ENCODE measurements around the gene FAM53B.

DNA sequence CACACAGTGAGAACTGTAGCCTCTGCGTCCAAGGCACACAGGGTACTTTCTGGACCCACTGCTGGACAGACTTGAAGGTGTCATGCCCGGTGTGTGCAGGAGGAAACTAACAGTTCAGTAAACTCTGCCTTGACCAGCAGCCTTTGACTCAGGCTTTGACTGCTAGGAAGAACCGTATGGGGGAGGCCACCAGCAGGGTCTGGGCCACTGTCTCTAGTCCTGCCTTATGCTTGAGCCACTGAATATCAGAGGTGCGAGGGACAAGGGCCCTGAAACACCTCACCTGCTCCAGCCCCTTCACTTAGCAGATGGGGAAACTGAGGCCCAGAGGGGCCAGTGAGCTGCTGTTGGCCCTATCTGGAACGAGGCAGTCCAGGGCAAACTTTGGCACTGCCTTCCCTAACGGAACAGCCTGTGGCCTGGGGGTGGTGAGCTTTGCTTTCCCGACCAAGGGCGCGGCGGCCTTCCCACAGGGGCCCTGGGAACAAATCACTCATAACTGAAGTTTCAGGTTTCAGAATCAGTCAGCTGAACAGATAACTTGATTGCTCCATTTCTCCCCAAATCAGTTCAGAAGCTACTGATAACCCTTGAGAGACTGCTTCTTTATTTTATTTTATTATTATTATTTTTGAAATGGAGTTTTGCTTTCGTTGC, 130.0 kb downstream of the FAM53B start:
- TF ChIP-seq POLR2A (IDR thresholded peaks at IDR 0.05; ENCODE audit: low read depth, low read length), result no peak
- TF ChIP-seq POLR2AphosphoS5 (IDR thresholded peaks at IDR 0.05; ENCODE audit: low read depth, low read length), result no peak
- no peak for TF ChIP-seq TAF1 (IDR thresholded peaks at IDR 0.05; ENCODE audit: borderline replicate concordance, low read depth, low read length)

Data from GM12892 (cell line).